NCI-H1417 treated with DMSO at 0.1 percent for 48 hours (cell line): ENCODE measurements around the gene FAM186B.
A peak's percentile ranks its signal among the peaks of the same experiment; 100 is the strongest.

Experiments
- DNase-seq: peaks from one replicate; lab custom pipeline; 2025; lab: John Stamatoyannopoulos, UW

FAM186B gene

GRCh38 chr12:49609875-49610154 lies 4.4 kb upstream of the FAM186B start:
- no peak for DNase-seq

GRCh38 chr12:49609059-49609874 lies 3.8 kb upstream of the FAM186B start:
- DNase-seq: no peak

- DNase-seq: no peak
Observed at GRCh38 chr12:49604856-49605255, 583 bp downstream of the FAM186B start.

- DNase-seq: no peak
Observed at GRCh38 chr12:49603721-49604120, 1.7 kb downstream of the FAM186B start.

GRCh38 chr12:49599961-49600360 lies 5.5 kb downstream of the FAM186B start:
- DNase-seq: no peak

- no peak for DNase-seq
Observed at GRCh38 chr12:49598527-49598926, 6.9 kb downstream of the FAM186B start.

- DNase-seq: no peak
Observed at GRCh38 chr12:49588721-49589516, 16.5 kb downstream of the FAM186B start.

GRCh38 chr12:49588281-49588680 lies 17.2 kb downstream of the FAM186B start:
- no peak for DNase-seq

- no peak for DNase-seq
Observed at GRCh38 chr12:49587174-49587908, 18.1 kb downstream of the FAM186B start.

- DNase-seq: no peak
Observed at GRCh38 chr12:49585477-49586459, 19.7 kb downstream of the FAM186B start.

GRCh38 chr12:49584591-49584990 lies 20.8 kb downstream of the FAM186B start:
- no peak for DNase-seq

GRCh38 chr12:49583366-49584094 lies 21.9 kb downstream of the FAM186B start:
- DNase-seq: no peak

GRCh38 chr12:49582850-49583249 lies 22.6 kb downstream of the FAM186B start:
- no peak for DNase-seq

- no peak for DNase-seq
Observed at GRCh38 chr12:49582201-49582600, 23.2 kb downstream of the FAM186B start.

- DNase-seq: peak; percentile 4
Observed at GRCh38 chr12:49580572-49581535, 24.6 kb downstream of the FAM186B start.

GRCh38 chr12:49578471-49579112 lies 26.8 kb downstream of the FAM186B start:
- no peak for DNase-seq

- DNase-seq: no peak
Observed at GRCh38 chr12:49577589-49578315, 27.7 kb downstream of the FAM186B start.

- no peak for DNase-seq
Observed at GRCh38 chr12:49568442-49569162, 36.8 kb downstream of the FAM186B start.
